ENCODE data around the gene PLA2G4E. TPM values are rescaled to one million over a fixed set of nuclear protein-coding genes. Genes with fewer than 3 reads are reported as not detected.

The PLA2G4E gene
- total RNA-seq, 4 donors from 2014 or later, result 1.1 to 89.5 (median 9.2) TPM

DNA sequence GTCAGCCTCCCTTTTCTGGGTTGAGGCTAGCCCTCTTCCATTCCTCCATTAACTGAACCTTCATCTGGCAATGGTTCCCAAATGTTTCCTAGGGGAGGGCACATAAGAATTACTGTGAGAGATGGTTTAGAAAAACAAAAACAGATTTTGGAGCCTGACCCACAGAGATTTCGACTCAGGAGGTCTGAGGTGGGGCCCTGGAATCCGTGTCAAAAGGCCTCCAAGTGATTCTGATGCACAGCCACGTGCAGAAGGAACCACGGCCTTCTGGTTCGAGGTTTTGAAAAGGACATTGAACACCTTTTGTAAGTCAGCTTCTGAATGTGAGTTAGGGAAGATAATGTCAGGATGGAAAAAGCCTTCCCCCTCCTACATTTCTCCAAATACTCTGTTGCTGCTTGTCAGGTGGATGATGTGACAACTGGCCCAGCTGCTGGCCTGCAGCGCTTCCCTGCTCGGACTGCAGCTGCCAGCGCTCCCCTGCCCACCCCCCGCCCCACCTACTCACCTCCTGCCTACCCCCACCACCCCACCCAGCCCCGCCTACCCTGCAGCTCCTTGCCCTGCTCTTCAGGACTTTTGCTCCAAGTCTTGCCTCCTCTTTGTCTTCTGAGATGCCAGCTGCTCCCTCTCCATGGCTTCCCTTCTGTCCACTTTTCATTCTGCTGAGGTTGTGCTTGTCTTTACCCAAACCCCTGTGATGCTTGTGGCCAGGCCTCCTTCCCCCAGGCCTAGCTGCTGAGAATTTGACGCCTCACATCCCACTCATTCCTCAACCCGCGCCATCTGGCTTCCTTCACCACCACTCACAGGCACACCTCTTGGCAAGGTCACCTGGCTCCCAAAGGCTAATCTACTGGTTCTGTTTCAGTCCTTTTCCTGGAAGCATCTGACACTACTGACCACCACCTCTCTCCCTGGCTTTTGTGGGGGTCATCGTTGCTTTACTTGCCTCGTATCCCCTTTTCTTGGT, 55.1 kb downstream of the PLA2G4E start:
- Histone ChIP-seq H3K9me3 (no peaks in the 10 kb centered on the region), H3K4me1 (peaks cover 3 to 50% (median 12%) of the 10 kb centered on the region in 3 donors), H3K4me3 (no peak overlapping the region), H3K27me3 (no peaks in the 10 kb centered on the region), H3K27ac (peak overlapping the region in 1 of 4 donors; percentile 12), H3K36me3 (no peaks in the 10 kb centered on the region)
- no peak for DNase-seq
- intact Hi-C loops (cut with DNase I), result no loop called here
- 75 to 82% methylated on average over 15 of the region's 15 CpGs for WGBS, 2 donors
- TF ChIP-seq, protein P1, sequence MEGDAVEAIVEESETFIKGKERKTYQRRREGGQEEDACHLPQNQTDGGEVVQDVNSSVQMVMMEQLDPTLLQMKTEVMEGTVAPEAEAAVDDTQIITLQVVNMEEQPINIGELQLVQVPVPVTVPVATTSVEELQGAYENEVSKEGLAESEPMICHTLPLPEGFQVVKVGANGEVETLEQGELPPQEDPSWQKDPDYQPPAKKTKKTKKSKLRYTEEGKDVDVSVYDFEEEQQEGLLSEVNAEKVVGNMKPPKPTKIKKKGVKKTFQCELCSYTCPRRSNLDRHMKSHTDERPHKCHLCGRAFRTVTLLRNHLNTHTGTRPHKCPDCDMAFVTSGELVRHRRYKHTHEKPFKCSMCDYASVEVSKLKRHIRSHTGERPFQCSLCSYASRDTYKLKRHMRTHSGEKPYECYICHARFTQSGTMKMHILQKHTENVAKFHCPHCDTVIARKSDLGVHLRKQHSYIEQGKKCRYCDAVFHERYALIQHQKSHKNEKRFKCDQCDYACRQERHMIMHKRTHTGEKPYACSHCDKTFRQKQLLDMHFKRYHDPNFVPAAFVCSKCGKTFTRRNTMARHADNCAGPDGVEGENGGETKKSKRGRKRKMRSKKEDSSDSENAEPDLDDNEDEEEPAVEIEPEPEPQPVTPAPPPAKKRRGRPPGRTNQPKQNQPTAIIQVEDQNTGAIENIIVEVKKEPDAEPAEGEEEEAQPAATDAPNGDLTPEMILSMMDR (IDR thresholded peaks at IDR 0.05), result no peak
- no peak for TF ChIP-seq POLR2A (IDR thresholded peaks at IDR 0.05)

DNA sequence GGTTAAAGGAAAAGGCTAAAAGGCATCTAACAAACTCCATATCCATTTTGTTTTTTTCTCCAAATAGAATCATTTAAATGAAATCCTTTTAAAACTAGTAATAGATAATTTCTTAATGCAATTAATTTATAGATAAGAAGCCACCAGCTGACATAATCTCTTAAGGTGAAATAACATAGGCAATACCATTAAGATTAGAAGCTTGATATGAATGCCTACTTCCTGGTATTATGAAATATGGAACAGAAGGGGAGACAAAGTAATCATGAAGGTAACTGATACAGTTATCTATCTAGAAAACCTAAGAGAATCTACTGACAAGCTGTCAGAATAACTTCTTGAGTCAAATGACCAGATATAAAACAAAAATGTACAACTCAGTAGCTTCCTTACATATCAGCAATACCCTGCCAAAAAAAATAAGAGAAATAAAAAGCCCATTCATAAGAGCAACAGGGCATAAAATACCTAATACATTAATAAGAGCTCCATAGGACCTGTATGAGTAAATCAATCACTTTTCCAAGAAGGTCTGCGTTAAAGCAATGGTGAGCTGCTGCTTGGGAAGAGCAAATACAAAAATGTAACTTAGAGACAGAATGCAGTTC, 59.1 kb downstream of the PLA2G4E start:
- H3K9me3 ChIP-seq, result no peaks in the 10 kb centered on the region

GRCh38 chr15:41961001-41961518, 59.8 kb downstream of the PLA2G4E start:
- Histone ChIP-seq H3K9me3 (no peaks in the 10 kb centered on the region), H3K27me3 (no peaks in the 10 kb centered on the region), H3K4me3 (no peak overlapping the region), H3K4me1 (peaks cover 0 to 22% (median 0%) of the 10 kb centered on the region in 3 donors), H3K27ac (peak overlapping the region in 1 of 4 donors; percentile 39), H3K36me3 (peaks cover 0 to 8% (median 0%) of the 10 kb centered on the region in 3 donors)
- DNase-seq, result no peak
- 52 to 58% methylated on average over 2 of the region's 2 CpGs for WGBS, 2 donors
- intact Hi-C loops (cut with DNase I), result no loop called here
- TF ChIP-seq, protein P1 (IDR thresholded peaks at IDR 0.05), result no peak
- no peak for TF ChIP-seq POLR2A (IDR thresholded peaks at IDR 0.05)

More for the DNA sequence above, 59.1 kb downstream of the PLA2G4E start:
- TF ChIP-seq POLR2A (IDR thresholded peaks at IDR 0.05), result no peak
- TF ChIP-seq, protein P1 (IDR thresholded peaks at IDR 0.05), result no peak
- H3K27ac ChIP-seq, result no peak overlapping the region
- 29 to 33% methylated on average over 1 of the region's 1 CpG for WGBS, 2 donors
- H3K27me3 ChIP-seq, result no peaks in the 10 kb centered on the region
- H3K4me3 ChIP-seq, result no peak overlapping the region
- no peak for DNase-seq
- H3K4me1 ChIP-seq, result peaks cover 0 to 23% (median 0%) of the 10 kb centered on the region in 3 donors
- H3K36me3 ChIP-seq, result peaks cover 0 to 8% (median 0%) of the 10 kb centered on the region in 3 donors
- intact Hi-C loops (cut with DNase I), result no loop called here

DNA sequence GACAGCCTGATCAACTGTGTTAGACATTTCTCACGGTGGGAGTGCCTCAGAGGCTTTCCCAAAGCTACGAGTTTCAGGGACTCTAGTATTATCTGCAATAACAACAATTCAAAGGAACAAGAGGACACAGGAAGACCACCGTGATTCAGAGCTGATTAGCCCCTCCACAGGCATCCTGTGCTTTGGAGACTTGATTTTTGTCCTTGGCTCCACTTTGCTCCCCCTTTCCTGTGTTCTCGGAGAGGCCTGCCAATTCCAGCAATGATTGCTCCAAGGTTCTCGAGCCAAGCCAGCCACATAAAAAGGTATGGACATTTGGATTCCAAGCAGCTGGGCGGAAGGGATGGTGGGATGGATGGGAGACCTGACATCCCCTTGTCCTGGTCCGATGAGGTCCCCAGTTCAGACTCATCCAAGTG, 62.8 kb downstream of the PLA2G4E start:
- no peak overlapping the region for H3K4me3 ChIP-seq
- H3K36me3 ChIP-seq, result peaks cover 0 to 19% (median 8%) of the 10 kb centered on the region in 3 donors
- H3K27ac ChIP-seq, result peak overlapping the region in 2 of 4 donors; percentile 57 to 62
- intact Hi-C loops (cut with DNase I), result no loop called here
- H3K4me1 ChIP-seq, result peaks cover 0 to 23% (median 0%) of the 10 kb centered on the region in 3 donors
- 79 to 80% methylated on average over 6 to 7 of the region's 7 CpGs for WGBS, 2 donors
- no peaks in the 10 kb centered on the region for H3K27me3 ChIP-seq
- DNase-seq, result no peak
- no peak for TF ChIP-seq POLR2A (IDR thresholded peaks at IDR 0.05)
- TF ChIP-seq, protein P1 (IDR thresholded peaks at IDR 0.05), result no peak
- H3K9me3 ChIP-seq, result no peaks in the 10 kb centered on the region

Measured in esophagus squamous epithelium (tissue), 5 donors.